Stimulated activated CD4-positive, alpha-beta T cell treated with anti-CD3 and anti-CD28 coated beads, Interleukin-2, amount 100 ng/mL, for 4 hours (primary cell): ENCODE measurements around the gene CENPA.
"Not testable (repeated sequence)": the region's sequence is repeated elsewhere in the genome, so short reads cannot be mapped to it uniquely, and the experiment has no call there.

Experiments used
- DNase-seq: peaks from one replicate; pipeline ENCODE4 v3.0.0-alpha.2; 2020; ENCODE audit warnings: low read depth

CENPA gene

GRCh38 chr2:26792720-26793119 is 6.9 kb downstream of the CENPA start:
- no peak for DNase-seq

GRCh38 chr2:26793518-26793917 is 7.7 kb downstream of the CENPA start:
- DNase-seq, result no peak

GRCh38 chr2:26795135-26795534 is 9.3 kb downstream of the CENPA start:
- DNase-seq, result not testable (repeated sequence)

- DNase-seq, result no peak
Observed at GRCh38 chr2:26801328-26801727, 15.5 kb downstream of the CENPA start.

GRCh38 chr2:26801796-26802195 is 15.9 kb downstream of the CENPA start:
- DNase-seq, result no peak

GRCh38 chr2:26805241-26805676 is 19.4 kb downstream of the CENPA start:
- no peak for DNase-seq

- no peak for DNase-seq
Observed at GRCh38 chr2:26807788-26808460, 22.1 kb downstream of the CENPA start.

- no peak for DNase-seq
Observed at GRCh38 chr2:26809211-26809610, 23.4 kb downstream of the CENPA start.

- no peak for DNase-seq
Observed at GRCh38 chr2:26809876-26810577, 24.2 kb downstream of the CENPA start.

- DNase-seq, result no peak
Observed at GRCh38 chr2:26811261-26811660, 25.4 kb downstream of the CENPA start.

GRCh38 chr2:26811791-26812694 is 26.2 kb downstream of the CENPA start:
- DNase-seq, result no peak

- DNase-seq, result no peak
Observed at GRCh38 chr2:26812731-26813130, 26.9 kb downstream of the CENPA start.

GRCh38 chr2:26814072-26814765 is 28.4 kb downstream of the CENPA start:
- not testable (repeated sequence) for DNase-seq

- no peak for DNase-seq
Observed at GRCh38 chr2:26816893-26817292, 31.0 kb downstream of the CENPA start.

- DNase-seq, result no peak
Observed at GRCh38 chr2:26818255-26818654, 32.4 kb downstream of the CENPA start.

- no peak for DNase-seq
Observed at GRCh38 chr2:26818972-26819371, 33.1 kb downstream of the CENPA start.

- DNase-seq, result no peak
Observed at GRCh38 chr2:26820932-26821331, 35.1 kb downstream of the CENPA start.

GRCh38 chr2:26822877-26823276 is 37.0 kb downstream of the CENPA start:
- no peak for DNase-seq

GRCh38 chr2:26838121-26838906 is 52.5 kb downstream of the CENPA start:
- DNase-seq, result no peak

GRCh38 chr2:26840937-26841610 is 55.2 kb downstream of the CENPA start:
- DNase-seq, result no peak

GRCh38 chr2:26843041-26843440 is 57.2 kb downstream of the CENPA start:
- no peak for DNase-seq
